Vagina (tissue), 2 donors: ENCODE measurements around the gene RPN2.

Experiments used
- POLR2AphosphoS5 ChIP-seq, 2 donors: sonication (generic); formaldehyde crosslinking; IDR thresholded peaks; one replicate each; pipeline ENCODE4 v1.9.0; 2017; ENCODE audit warnings: antibody characterized with exemption in 2 of 2, mild to moderate bottlenecking in 2 of 2, low read depth in 1 of 2; ENCODE audit not compliant: insufficient read depth in 1 of 2
- TF ChIP-seq, protein P1 (sequence below), 3 experiments: fragments of 450-650 bp in 2 of 3; fragments of 200-600 bp in 1 of 3; sonication (generic) in 1 of 3; IDR thresholded peaks; one replicate each; pipeline ENCODE4 v1.5.1; 2017 to 2019; ENCODE audit warnings: antibody characterized with exemption in 3 of 3, mild to moderate bottlenecking in 2 of 3, moderate library complexity in 2 of 3

DNA sequence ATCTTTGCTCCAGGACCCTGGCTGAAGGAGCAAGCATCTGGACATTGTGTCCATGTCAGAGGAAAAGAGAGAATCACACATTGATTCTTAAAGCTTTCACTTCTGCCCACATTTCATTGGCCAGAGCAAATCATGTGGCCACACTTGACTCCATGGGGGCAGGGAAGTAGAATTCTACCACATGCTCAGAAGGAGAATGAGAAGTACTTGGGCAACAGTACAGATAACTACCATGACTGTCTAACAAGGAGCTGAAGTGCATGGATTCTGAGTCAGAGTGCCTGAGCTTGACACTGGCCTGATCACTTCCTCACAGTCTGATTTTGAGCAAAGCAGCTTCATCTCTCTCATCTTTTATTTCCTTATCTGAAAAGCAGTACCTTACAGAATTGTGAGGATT lies 43.9 kb downstream of the RPN2 start:
- TF ChIP-seq POLR2AphosphoS5 (IDR thresholded peaks at IDR 0.05; ENCODE audit: insufficient read depth in 1 of 2, low read depth in 1 of 2), result no peak
- TF ChIP-seq, protein P1, sequence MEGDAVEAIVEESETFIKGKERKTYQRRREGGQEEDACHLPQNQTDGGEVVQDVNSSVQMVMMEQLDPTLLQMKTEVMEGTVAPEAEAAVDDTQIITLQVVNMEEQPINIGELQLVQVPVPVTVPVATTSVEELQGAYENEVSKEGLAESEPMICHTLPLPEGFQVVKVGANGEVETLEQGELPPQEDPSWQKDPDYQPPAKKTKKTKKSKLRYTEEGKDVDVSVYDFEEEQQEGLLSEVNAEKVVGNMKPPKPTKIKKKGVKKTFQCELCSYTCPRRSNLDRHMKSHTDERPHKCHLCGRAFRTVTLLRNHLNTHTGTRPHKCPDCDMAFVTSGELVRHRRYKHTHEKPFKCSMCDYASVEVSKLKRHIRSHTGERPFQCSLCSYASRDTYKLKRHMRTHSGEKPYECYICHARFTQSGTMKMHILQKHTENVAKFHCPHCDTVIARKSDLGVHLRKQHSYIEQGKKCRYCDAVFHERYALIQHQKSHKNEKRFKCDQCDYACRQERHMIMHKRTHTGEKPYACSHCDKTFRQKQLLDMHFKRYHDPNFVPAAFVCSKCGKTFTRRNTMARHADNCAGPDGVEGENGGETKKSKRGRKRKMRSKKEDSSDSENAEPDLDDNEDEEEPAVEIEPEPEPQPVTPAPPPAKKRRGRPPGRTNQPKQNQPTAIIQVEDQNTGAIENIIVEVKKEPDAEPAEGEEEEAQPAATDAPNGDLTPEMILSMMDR (IDR thresholded peaks at IDR 0.05), result no peak
